SK-N-MC (cell line): ENCODE results near the gene AHRR.

Source experiments
- EZH2 ChIP-seq: fragments of 200-600 bp; sonication (generic); IDR thresholded peaks from one replicate; pipeline ENCODE4 v1.6.1; 2017; ENCODE audit warnings: antibody characterized with exemption
- FOXP2 ChIP-seq: optimal IDR thresholded peaks from 2 replicates; pipeline ENCODE3; 2011; ENCODE audit warnings: mild to moderate bottlenecking, moderate library complexity; ENCODE audit not compliant: insufficient read depth; ENCODE audit errors: extremely low read length, control extremely low read depth
- POLR2AphosphoS5 ChIP-seq: IDR thresholded peaks from 2 replicates; pipeline ENCODE4 v1.6.1; 2012; ENCODE audit warnings: mild to moderate bottlenecking, low read depth, low read length, borderline replicate concordance

DNA sequence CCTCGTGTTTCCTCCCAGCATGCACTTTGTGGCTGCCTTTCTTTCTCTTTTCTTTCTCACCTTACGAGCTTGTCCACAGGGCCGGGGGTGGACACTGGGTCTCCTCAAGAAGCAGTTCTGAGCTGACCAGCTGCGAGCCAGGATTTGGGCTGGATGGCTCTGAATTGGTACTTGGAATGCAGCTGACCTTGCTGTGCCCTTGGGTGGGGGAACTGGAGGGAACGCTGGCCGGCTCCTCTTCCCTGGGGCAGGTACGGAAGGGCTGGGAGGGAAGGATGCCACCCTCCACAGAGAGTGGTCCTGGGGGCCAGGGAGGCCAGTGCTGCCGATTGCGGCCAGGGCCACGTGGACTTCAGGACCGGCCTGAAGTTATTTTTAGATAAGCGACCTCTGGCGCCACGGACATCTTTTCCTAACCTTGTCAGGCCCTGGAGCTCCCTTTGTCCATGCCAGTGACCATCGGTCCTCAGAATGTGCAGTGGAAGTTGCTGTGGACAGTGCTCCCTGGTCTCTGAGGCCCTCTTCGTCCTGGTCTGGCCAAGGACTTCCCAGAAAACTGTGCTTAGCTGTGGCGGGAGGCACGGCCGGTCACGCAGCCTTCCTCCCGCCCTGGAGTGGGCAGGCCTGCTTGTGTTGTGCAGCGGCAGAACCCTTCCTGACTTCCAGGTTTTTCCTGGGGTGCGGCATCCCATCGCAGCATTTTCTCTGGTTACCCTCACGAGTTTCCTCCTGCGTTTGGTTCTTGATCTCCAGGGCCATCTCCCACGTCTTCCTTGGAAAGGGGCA, 13.5 kb upstream of the AHRR start:
- TF ChIP-seq POLR2AphosphoS5, result no peak
- TF ChIP-seq EZH2, result no peak
- TF ChIP-seq FOXP2, result no peak
